Prostate gland (tissue), 2 donors: ENCODE data around the gene GRIA4.

Experiments
- POLR2AphosphoS5 ChIP-seq: sonication (generic); formaldehyde crosslinking; IDR thresholded peaks from one replicate; pipeline ENCODE4 v1.6.1; 2017; ENCODE audit warnings: antibody characterized with exemption
- TF ChIP-seq, protein P1 (sequence below), 4 experiments: fragments of 200-600 bp in 2 of 4; fragments of 450-650 bp in 2 of 4; sonication (generic) in 2 of 4; IDR thresholded peaks; 1 replicate in 3 of 4; 2 replicates in 1 of 4; pipeline ENCODE4 v1.5.1; 2016 to 2019; ENCODE audit warnings: antibody characterized with exemption in 4 of 4, mild to moderate bottlenecking in 2 of 4, moderate library complexity in 2 of 4

DNA sequence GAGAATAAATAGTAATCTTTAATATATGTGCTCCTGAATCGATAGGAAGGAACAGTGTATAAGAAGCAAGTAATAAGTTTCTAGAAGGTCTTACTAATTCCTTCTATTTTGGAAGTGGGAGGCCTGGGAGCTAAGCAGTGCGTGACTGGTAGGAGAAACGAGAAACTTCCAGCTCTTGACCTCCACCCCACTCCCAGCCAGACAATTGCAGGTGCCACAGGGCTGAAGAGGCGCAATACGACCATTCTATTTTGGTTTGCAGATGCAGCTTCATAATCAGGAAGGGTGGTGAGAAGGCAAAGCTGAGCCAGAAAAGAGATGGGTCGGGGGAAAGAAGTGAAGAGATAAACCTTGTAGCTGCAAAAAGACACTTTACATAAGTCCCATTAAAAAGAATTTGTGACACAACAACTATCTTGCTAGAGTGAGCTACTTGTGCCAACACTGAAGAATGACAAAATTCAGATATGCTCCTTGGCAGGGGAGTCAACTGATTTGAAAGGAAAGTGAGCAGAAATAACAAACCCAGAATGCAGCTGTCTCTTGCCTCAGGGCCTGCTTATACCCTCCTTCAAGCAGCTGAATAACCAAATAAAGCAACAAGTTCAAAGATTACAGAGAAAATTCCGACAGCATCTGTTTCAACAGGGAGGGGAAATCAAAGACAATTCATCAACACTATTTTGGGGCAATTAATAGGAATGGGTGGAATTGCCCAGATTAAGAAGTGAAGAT, 35.1 kb downstream of the GRIA4 start:
- no peak for TF ChIP-seq POLR2AphosphoS5
- TF ChIP-seq, protein P1, sequence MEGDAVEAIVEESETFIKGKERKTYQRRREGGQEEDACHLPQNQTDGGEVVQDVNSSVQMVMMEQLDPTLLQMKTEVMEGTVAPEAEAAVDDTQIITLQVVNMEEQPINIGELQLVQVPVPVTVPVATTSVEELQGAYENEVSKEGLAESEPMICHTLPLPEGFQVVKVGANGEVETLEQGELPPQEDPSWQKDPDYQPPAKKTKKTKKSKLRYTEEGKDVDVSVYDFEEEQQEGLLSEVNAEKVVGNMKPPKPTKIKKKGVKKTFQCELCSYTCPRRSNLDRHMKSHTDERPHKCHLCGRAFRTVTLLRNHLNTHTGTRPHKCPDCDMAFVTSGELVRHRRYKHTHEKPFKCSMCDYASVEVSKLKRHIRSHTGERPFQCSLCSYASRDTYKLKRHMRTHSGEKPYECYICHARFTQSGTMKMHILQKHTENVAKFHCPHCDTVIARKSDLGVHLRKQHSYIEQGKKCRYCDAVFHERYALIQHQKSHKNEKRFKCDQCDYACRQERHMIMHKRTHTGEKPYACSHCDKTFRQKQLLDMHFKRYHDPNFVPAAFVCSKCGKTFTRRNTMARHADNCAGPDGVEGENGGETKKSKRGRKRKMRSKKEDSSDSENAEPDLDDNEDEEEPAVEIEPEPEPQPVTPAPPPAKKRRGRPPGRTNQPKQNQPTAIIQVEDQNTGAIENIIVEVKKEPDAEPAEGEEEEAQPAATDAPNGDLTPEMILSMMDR (IDR thresholded peaks at IDR 0.05): no peak
